K562 (cell line): ENCODE data around the gene SP140L. TPM values are rescaled to one million over a fixed set of nuclear protein-coding genes. Genes with fewer than 3 reads are reported as not detected.
A peak's percentile ranks its signal among the peaks of the same experiment; 100 is the strongest.

Experiments used
- ATAC-seq: fragments of 200-7000 bp; cut with Tn5 transposase; 3 replicates; pipeline ENCODE4 v1.9.1; 2020; ENCODE audit warnings: moderate library complexity
- BruUV-seq: library from RNA; stranded (reverse); fragments of 400-500 nt; replicated peaks from 2 replicates; lab custom pipeline; 2021; lab: Mats Ljungman, UMichigan
- CTCF ChIA-PET: fragments of 300-600 bp; formaldehyde crosslinking; extraction: SDS; loops from one replicate; lab custom pipeline; 2021; ENCODE audit warnings: low intra/inter-chr PET ratio; lab: Yijun Ruan, JAX
- POLR2A ChIA-PET: fragments of 300-600, 350-650 bp; sonication (Branson Sonifier 250); formaldehyde crosslinking; extraction: SDS; loops from one replicate; lab custom pipeline; 2021; ENCODE audit warnings: antibody characterized with exemption, inconsistent platforms; lab: Yijun Ruan, JAX
- DNase-seq, 4 experiments: peaks; one replicate each; pipeline versions ENCODE4 v3.0.0 to v3.0.0-alpha.2; 2011 to 2018; ENCODE audit warnings: low spot score in 3 of 4, mixed read lengths in 3 of 4; ENCODE audit errors: extremely low read depth in 1 of 4
- FAIRE-seq: peaks from 2 replicates; lab custom pipeline; 2011; peaks lifted over from hg19 to GRCh38; lab: Jason Lieb, UNC
- H2AFZ ChIP-seq: 2 replicates; pipeline ENCODE4 v1.6.0; 2011; ENCODE audit warnings: low read depth, low read length, control low read depth, inconsistent platforms
- H3K27ac ChIP-seq: fragments of 200-600 bp; 3 replicates; pipeline ENCODE4 v1.8.0; 2011; ENCODE audit warnings: low read depth, mild to moderate bottlenecking, control low read depth, inconsistent platforms, low read length, moderate library complexity, mixed read lengths; ENCODE audit errors: extremely low read depth
- H3K27me3 ChIP-seq, 2 experiments: fragments of 300-600 bp in 1 of 2; 2 replicates in 1 of 2; 3 replicates in 1 of 2; pipeline versions ENCODE4 v1.6.0 to v1.8.0; 2011; ENCODE audit warnings: inconsistent platforms in 2 of 2, low read length in 2 of 2, mild to moderate bottlenecking in 1 of 2, mixed read lengths in 1 of 2, moderate library complexity in 1 of 2; ENCODE audit not compliant: control insufficient read depth in 2 of 2, insufficient read depth in 2 of 2
- H3K36me3 ChIP-seq: fragments of 300-600 bp; 3 replicates; pipeline ENCODE4 v1.8.0; 2011; ENCODE audit warnings: mild to moderate bottlenecking, low read length, inconsistent platforms; ENCODE audit not compliant: control insufficient read depth, insufficient read depth
- H3K4me1 ChIP-seq, 2 experiments: fragments of 200-600 bp in 1 of 2; replicated peaks in 1 of 2; 2 replicates in 1 of 2; 3 replicates in 1 of 2; pipeline versions ENCODE4 v1.5.1 to v1.8.0; 2011; ENCODE audit warnings: inconsistent platforms in 2 of 2, low read length in 2 of 2, mild to moderate bottlenecking in 1 of 2, mixed read lengths in 1 of 2, moderate library complexity in 1 of 2; ENCODE audit not compliant: control insufficient read depth in 2 of 2, insufficient read depth in 2 of 2
- H3K4me2 ChIP-seq: 2 replicates; pipeline ENCODE4 v1.6.1; 2011; ENCODE audit warnings: low read length, control low read depth, inconsistent platforms, mixed read lengths; ENCODE audit not compliant: insufficient read depth
- H3K4me3 ChIP-seq: fragments of 200-600 bp; sonication (generic), shearing (Covaris generic); 2 replicates; pipeline ENCODE4 v1.5.1; 2016; ENCODE audit warnings: control low read depth, inconsistent platforms
- H3K79me2 ChIP-seq: fragments of 200-600 bp; 3 replicates; pipeline ENCODE4 v1.8.0; 2011; ENCODE audit warnings: low read length, inconsistent platforms; ENCODE audit not compliant: control insufficient read depth, insufficient read depth
- H3K9ac ChIP-seq, 2 experiments: 2 replicates each; pipeline versions ENCODE4 v1.6.0 to v1.6.1; 2011; ENCODE audit warnings: low read depth in 2 of 2, low read length in 2 of 2, control low read depth in 1 of 2, inconsistent platforms in 1 of 2, mild to moderate bottlenecking in 1 of 2, mixed read lengths in 1 of 2; ENCODE audit not compliant: insufficient read depth in 1 of 2
- H3K9me1 ChIP-seq: one replicate; pipeline ENCODE4 v1.6.0; 2011; ENCODE audit warnings: inconsistent platforms, mild to moderate bottlenecking, low read length, moderate library complexity; ENCODE audit not compliant: control insufficient read depth, insufficient read depth
- H3K9me3 ChIP-seq: replicated peaks from 2 replicates; pipeline ENCODE4 v1.5.1; 2011; ENCODE audit warnings: low read depth, low read length, inconsistent platforms; ENCODE audit not compliant: control insufficient read depth, insufficient read depth
- H4K20me1 ChIP-seq: replicated peaks from 2 replicates; pipeline ENCODE4 v1.6.1; 2011; ENCODE audit warnings: low read length, inconsistent platforms, mixed read lengths; ENCODE audit not compliant: control insufficient read depth, insufficient read depth
- ADNP ChIP-seq: fragments of 200-800 bp; sonication (Bioruptor generic); IDR thresholded peaks from 2 replicates; pipeline ENCODE4 v1.6.1; 2016; ENCODE audit warnings: missing genetic modification characterization, missing compliant biosample characterization
- COPS2 ChIP-seq: fragments of 450-650 bp; conservative IDR thresholded peaks from 2 replicates; pipeline ENCODE4 v1.6.1; 2016; ENCODE audit warnings: mild to moderate bottlenecking, moderate library complexity
- CREM ChIP-seq: IDR thresholded peaks from 2 replicates; pipeline ENCODE4 v1.6.1; 2014; ENCODE audit warnings: antibody characterized with exemption, low read depth
- CXXC5 ChIP-seq: fragments of 250-450 bp; sonication (Bioruptor Pico); IDR thresholded peaks from 2 replicates; pipeline ENCODE4 v1.8.0; 2022; ENCODE audit warnings: inconsistent platforms, mild to moderate bottlenecking, moderate library complexity
- HDAC6 ChIP-seq: IDR thresholded peaks from 2 replicates; pipeline ENCODE4 v1.6.1; 2012; ENCODE audit warnings: low read depth, mild to moderate bottlenecking, control low read depth, inconsistent platforms, low read length, moderate library complexity
- HMG20A ChIP-seq: fragments of 450-650 bp; formaldehyde crosslinking; conservative IDR thresholded peaks from 2 replicates; pipeline ENCODE4 v1.4.0; 2020; ENCODE audit warnings: mild to moderate bottlenecking, mixed read lengths
- NR2F6 ChIP-seq: fragments of 450-650 bp; formaldehyde crosslinking; IDR thresholded peaks from 2 replicates; pipeline ENCODE4 v1.4.0; 2020; ENCODE audit warnings: mild to moderate bottlenecking
- NR3C1 ChIP-seq: sonication (generic); formaldehyde crosslinking; IDR thresholded peaks from 2 replicates; pipeline ENCODE4 v1.8.1; 2022; ENCODE audit warnings: missing genetic modification reagents
- PCBP1 ChIP-seq: fragments of 200-400 bp; formaldehyde crosslinking; IDR thresholded peaks from 2 replicates; pipeline ENCODE4 v1.6.1; 2018; ENCODE audit warnings: mild to moderate bottlenecking, low read depth, low read length; ENCODE audit not compliant: poor library complexity, severe bottlenecking
- POU5F1 ChIP-seq: fragments of 150-350 bp; IDR thresholded peaks from 2 replicates; pipeline ENCODE4 v1.6.1; 2014; ENCODE audit warnings: borderline replicate concordance, low read length, low read depth, mild to moderate bottlenecking; ENCODE audit not compliant: partially characterized antibody
- RBBP5 ChIP-seq: fragments of 200-600 bp; sonication (generic); IDR thresholded peaks from 2 replicates; pipeline ENCODE4 v1.6.1; 2012; ENCODE audit warnings: borderline replicate concordance, mild to moderate bottlenecking, low read length, control low read depth, inconsistent platforms; ENCODE audit not compliant: insufficient read depth, poor library complexity, severe bottlenecking
- SETDB1 ChIP-seq: IDR thresholded peaks from one replicate; pipeline ENCODE4 v1.6.1; 2012; ENCODE audit warnings: low read length, control low read depth, inconsistent platforms
- SMAD1 ChIP-seq: fragments of 150-350 bp; IDR thresholded peaks from 2 replicates; pipeline ENCODE4 v1.6.1; 2014; ENCODE audit warnings: low read length, low read depth; ENCODE audit not compliant: partially characterized antibody
- ZBED1 ChIP-seq: IDR thresholded peaks from 2 replicates; pipeline ENCODE4 v1.6.1; 2014
- ZNF174 ChIP-seq: fragments of 250-450 bp; sonication (Bioruptor Pico); IDR thresholded peaks from 2 replicates; pipeline ENCODE4 v1.4.0; 2020; ENCODE audit warnings: mild to moderate bottlenecking
- ZNF175 ChIP-seq: fragments of 200-800 bp; sonication (Bioruptor generic); IDR thresholded peaks from 2 replicates; pipeline ENCODE4 v1.6.1; 2016; ENCODE audit warnings: low read depth, mild to moderate bottlenecking, missing genetic modification characterization, missing compliant biosample characterization
- ZNF778 ChIP-seq: fragments of 450-650 bp; formaldehyde crosslinking; IDR thresholded peaks from 2 replicates; pipeline ENCODE4 v1.4.0; 2020; ENCODE audit warnings: mild to moderate bottlenecking, moderate library complexity
- WGBS: fragments of 100-300 bp; shearing (Covaris generic); methylation state at CpG from one replicate; pipeline ENCODE4 v1.1.6; 2016; ENCODE audit warnings: low coverage, mixed read lengths; ENCODE audit not compliant: insufficient coverage; ENCODE audit errors: missing lambda C conversion rate; 5-methylcytosine and 5-hydroxymethylcytosine counted together
- in situ Hi-C: fragments of 300-500 bp; cut with MboI; formaldehyde crosslinking; loops from 4 replicates; pipeline ENCODE4 v1.15.0; 2018; ENCODE audit warnings: inconsistent platforms, mixed read lengths
- intact Hi-C: fragments of 100-400 bp; cut with micrococcal nuclease; formaldehyde crosslinking; loops from 2 replicates; pipeline ENCODE4 v1.14.2; 2022
- polyA plus RNA-seq, 8 experiments: library from polyadenylated mRNA; depleted of rRNA in 4 of 8; stranded (reverse) in 5 of 8; unstranded in 3 of 8; fragments of >200 nt; fragmentation: Nextera tagmentation in 2 of 8; fragmentation: Illumina TruSeq in 1 of 8; extraction: Ambion mirVana in 2 of 8; extraction: Trizol in 1 of 8; gene quantifications; 2 replicates each; pipeline versions ENCODE4 v1.2.1 to v1.2.3, GENCODE V29; 2011 to 2014; ENCODE audit warnings: inconsistent platforms in 1 of 8, missing spikeins in 1 of 8
- total RNA-seq, 7 experiments: library from RNA; depleted of rRNA in 6 of 7; stranded (reverse); fragments of >200 nt in 6 of 7; fragmentation: Illumina TruSeq in 2 of 7; extraction: Trizol in 2 of 7; gene quantifications; 2 replicates each; pipeline versions ENCODE4 v1.2.1 to v1.2.3, GENCODE V29; 2011 to 2021; ENCODE audit warnings: low replicate concordance in 1 of 7
- TF ChIP-seq, protein P1 (sequence below): fragments of 450-650 bp; IDR thresholded peaks from 2 replicates; pipeline ENCODE4 v1.6.1; 2016; ENCODE audit warnings: low read depth, mild to moderate bottlenecking, moderate library complexity
- TF ChIP-seq, protein P2 (sequence below), 2 experiments: fragments of 450-650 bp in 1 of 2; sonication (generic) in 1 of 2; formaldehyde crosslinking in 1 of 2; IDR thresholded peaks in 1 of 2; conservative IDR thresholded peaks in 1 of 2; 2 replicates each; pipeline versions ENCODE4 v1.6.1 to v1.8.1; 2016 to 2023; ENCODE audit warnings: mild to moderate bottlenecking in 2 of 2, moderate library complexity in 2 of 2, inconsistent platforms in 1 of 2, missing genetic modification reagents in 1 of 2
- TF ChIP-seq, protein P3 (sequence below): fragments of 250-450 bp; sonication (Bioruptor Pico); IDR thresholded peaks from 2 replicates; pipeline ENCODE4 v1.5.0; 2021

The SP140L gene
- total and polyA plus RNA-seq, 9 of the 15 experiments (the other 6 are each of a cell fraction or from before 2014, with no cell fraction given): 4.0 to 15.5 (median 11.3) TPM

DNA sequence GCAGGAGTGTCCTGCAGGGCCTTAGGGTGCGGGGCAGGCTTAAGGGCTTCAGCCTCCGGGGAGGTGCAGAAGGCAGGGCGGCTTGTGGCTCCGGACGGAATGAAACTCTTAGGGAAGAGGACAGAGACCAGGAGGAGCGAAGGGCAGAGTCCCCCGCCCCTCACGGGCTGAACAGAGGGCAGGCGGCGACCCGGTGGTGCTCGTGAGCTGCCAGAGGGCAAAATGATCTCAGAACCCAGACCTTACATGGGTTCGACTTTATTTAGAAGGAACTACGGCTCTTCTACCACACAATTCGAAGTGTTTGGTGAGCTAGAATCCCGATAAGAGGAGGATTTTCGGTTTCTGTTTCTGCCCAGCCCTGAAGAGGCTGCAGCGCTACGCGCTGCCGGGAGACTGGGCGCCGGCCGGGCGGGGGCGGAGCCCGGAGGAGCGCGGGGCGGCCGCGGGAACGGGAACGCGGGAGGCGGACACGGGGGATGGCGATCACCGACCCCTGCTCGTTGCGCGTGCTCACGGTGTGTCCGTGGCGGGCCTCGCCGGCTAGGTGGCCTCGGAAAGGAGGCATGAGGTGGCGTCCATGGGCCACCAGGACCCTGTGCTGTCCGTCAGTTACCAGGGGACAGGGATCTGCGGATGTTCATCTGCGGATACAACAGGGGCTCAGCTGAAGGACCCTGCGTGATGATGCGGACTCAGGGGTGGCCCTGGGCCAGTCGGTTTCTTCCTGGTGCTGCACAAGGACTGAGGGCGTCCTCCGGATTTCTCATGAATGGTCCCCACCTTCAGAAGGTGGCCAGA, 84.8 kb downstream of the SP140L start:
- H3K4me2 ChIP-seq: peak overlapping the region; percentile 87
- no peaks in the 10 kb centered on the region for H3K27me3 ChIP-seq
- no peaks in the 10 kb centered on the region for H4K20me1 ChIP-seq
- BruUV-seq: no TSS peak
- peak overlapping the region; percentile 76 to 92 for H3K9ac ChIP-seq
- ATAC-seq (peak; percentile 81), DNase-seq (peak; percentile 64 to 79 (median 76)), FAIRE-seq (no peak)
- in situ Hi-C loops: no loop called here
- H3K9me3 ChIP-seq: no peaks in the 10 kb centered on the region
- ChIA-PET CTCF (no interaction called here), POLR2A (interaction anchor here (0.5 to 1.3 kb wide), 4 partner anchors 8 to 246 kb away, joined by 3 to 4 read pairs (median 3); no protein-coding TSS in a partner anchor)
- H3K9me1 ChIP-seq: no peaks in the 10 kb centered on the region
- H2AFZ ChIP-seq: peak overlapping the region; percentile 99
- intact Hi-C loops: loop anchor here (10.0 kb wide), 1 partner anchor 303 kb away; the partner anchor contains the start of gene CAB39
- no peaks in the 10 kb centered on the region for H3K36me3 ChIP-seq
- WGBS: 5% methylated on average over 24 of the region's 57 CpGs
- H3K79me2 ChIP-seq: peaks cover 8% of the 10 kb centered on the region
- H3K4me3 ChIP-seq: peak overlapping the region; percentile 42
- peak overlapping the region; percentile 70 for H3K27ac ChIP-seq
- peaks cover 16 to 23% of the 10 kb centered on the region in 2 experiments; a peak in 4 of 5 replicates for H3K4me1 ChIP-seq
- TF ChIP-seq ZBED1 (no peak), CXXC5 (CRISPR knock-in tag) (peak; percentile 66), PCBP1 (no peak), ZNF174 (CRISPR knock-in tag) (no peak), HDAC6 (no peak), ADNP (no peak), POU5F1 (no peak), SMAD1 (no peak), CREM (no peak), HMG20A (CRISPR knock-in tag) (no peak), ZNF175 (CRISPR knock-in tag) (no peak), COPS2 (no peak), NR2F6 (CRISPR knock-in tag) (no peak), NR3C1 (no peak; the same call in 1 of the 2 replicates), SETDB1 (no peak), ZNF778 (no peak), RBBP5 (no peak)
- TF ChIP-seq, protein P1, sequence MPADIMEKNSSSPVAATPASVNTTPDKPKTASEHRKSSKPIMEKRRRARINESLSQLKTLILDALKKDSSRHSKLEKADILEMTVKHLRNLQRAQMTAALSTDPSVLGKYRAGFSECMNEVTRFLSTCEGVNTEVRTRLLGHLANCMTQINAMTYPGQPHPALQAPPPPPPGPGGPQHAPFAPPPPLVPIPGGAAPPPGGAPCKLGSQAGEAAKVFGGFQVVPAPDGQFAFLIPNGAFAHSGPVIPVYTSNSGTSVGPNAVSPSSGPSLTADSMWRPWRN: no peak
- TF ChIP-seq, protein P2, sequence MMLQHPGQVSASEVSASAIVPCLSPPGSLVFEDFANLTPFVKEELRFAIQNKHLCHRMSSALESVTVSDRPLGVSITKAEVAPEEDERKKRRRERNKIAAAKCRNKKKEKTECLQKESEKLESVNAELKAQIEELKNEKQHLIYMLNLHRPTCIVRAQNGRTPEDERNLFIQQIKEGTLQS (IDR thresholded peaks at IDR 0.05): no peak
- TF ChIP-seq, protein P2 (CRISPR knock-in tag; conservative IDR thresholded peaks at IDR 0.05): no peak
- TF ChIP-seq, protein P3, sequence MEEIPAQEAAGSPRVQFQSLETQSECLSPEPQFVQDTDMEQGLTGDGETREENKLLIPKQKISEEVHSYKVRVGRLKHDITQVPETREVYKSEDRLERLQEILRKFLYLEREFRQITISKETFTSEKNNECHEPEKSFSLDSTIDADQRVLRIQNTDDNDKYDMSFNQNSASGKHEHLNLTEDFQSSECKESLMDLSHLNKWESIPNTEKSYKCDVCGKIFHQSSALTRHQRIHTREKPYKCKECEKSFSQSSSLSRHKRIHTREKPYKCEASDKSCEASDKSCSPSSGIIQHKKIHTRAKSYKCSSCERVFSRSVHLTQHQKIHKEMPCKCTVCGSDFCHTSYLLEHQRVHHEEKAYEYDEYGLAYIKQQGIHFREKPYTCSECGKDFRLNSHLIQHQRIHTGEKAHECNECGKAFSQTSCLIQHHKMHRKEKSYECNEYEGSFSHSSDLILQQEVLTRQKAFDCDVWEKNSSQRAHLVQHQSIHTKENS (CRISPR knock-in tag): no peak
